GM21717 (cell line): ENCODE measurements around the gene RHEX.
"Not testable (repeated sequence)": the region's sequence is repeated elsewhere in the genome, so short reads cannot be mapped to it uniquely, and the experiment has no call there.

Experiments
- ATAC-seq: cut with Tn5 transposase; IDR thresholded peaks from one replicate; pipeline ENCODE4 v1.9.1; 2021; ENCODE audit warnings: mild to moderate bottlenecking, moderate library complexity; ENCODE audit not compliant: unreplicated experiment

RHEX gene

GRCh38 chr1:206058289-206058926, 5.4 kb downstream of the RHEX start:
- not testable (repeated sequence) for ATAC-seq

DNA sequence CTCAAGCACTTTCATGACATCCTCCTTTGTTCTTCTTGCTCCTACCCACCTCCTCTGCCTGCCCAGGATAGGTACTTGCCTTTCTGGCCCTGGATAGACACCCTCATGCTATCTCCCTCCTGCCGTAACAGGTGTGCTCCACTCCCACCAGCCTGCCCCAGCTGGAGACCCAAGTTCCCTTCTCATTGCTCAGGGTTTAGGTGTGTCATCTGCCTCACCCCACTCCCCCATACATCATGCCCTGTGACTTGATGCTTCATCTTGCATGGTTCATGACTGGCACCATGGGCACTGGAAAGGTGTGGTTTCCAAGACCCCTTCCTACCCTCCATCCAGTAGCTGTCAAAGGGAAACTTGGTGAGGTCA, 5.9 kb downstream of the RHEX start:
- no peak for ATAC-seq

GRCh38 chr1:206059355-206059915, 6.5 kb downstream of the RHEX start:
- ATAC-seq = no peak

- no peak for ATAC-seq
Observed at GRCh38 chr1:206060844-206061243, 7.9 kb downstream of the RHEX start.

- no peak for ATAC-seq
Observed at GRCh38 chr1:206062464-206062863, 9.5 kb downstream of the RHEX start.

GRCh38 chr1:206064001-206064400, 11.0 kb downstream of the RHEX start:
- ATAC-seq = not testable (repeated sequence)

DNA sequence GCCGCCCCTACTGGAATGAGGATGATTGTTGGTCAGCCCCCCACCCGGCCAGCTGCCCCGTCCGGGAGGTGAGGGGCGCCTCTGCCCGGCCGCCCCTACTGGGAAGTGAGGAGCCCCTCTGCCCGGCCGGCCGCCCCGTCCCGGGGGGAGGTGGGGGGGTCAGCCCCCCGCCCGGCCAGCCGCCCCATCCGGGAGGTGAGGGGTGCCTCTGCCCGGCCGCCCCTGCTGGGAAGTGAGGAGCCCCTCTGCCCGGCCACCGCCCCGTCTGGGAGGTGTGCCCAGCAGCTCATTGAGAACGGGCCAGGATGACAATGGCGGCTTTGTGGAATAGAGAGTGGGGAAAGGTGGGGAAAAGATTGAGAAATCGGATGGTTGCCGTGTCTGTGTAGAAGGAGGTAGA, 11.5 kb downstream of the RHEX start:
- ATAC-seq = not testable (repeated sequence)

DNA sequence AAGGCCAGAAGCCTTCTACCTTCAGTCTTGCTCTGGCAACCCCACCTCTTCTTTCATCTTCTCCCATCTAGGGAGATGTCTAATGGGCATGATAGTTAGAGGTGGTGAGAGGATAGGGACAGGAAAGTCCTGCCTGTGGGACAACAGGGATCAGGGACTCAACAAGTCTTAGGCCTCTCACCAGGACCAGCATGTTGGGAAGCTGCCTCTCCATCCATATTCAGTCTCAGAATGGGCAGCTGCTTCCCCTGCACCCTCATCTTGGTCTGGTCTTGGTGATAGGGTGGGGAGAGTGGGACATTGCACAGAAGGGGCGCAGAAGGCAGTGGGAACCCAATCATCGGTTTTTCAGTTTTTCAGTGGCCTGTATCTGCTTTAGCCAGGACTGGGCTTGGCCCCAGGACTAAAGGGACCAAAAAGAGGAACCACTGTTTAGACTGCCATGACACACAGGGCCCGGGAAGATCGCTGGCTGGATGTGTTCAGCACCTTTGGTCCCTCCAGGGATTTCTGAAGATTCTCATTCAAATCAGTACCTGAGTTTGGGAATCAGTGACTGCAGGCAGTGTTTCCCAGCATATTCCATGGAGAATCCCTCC, 12.7 kb downstream of the RHEX start:
- no peak for ATAC-seq

DNA sequence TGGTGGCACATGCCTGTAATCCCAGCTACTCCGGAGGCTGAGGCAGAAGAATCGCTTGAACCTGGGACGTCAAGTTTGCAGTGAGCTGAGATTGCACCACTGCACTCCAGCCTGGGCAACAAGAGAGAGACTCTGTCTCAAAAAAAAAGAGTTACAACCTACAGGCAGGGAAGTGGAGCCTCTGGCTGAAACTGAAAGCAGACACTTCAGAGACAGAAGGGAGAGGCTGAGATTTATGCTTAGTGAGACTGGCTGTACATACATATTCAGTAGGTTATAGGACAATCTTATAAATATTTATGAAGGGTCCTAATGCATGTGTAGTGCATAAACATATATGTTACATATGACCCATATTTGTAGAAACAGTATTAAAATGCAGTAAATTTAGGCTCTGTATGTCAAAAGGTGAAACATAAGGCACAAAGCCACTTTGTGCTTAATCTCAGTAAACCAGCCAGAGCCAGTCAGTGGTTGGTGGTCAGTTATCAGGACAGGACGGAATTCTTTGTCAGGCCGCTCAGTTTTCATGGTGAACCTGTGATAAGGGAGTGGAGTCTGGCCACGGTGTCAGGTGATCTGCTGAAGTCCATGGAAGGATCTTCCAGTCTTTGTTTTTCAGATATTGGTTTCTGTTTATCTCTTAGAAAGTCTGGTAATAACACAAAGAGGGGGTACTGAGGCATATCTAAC, 13.7 kb downstream of the RHEX start:
- ATAC-seq = peak; percentile 88

- ATAC-seq = no peak
Observed at GRCh38 chr1:206067486-206068227, 14.7 kb downstream of the RHEX start.

- no peak for ATAC-seq
Observed at GRCh38 chr1:206068314-206068713, 15.3 kb downstream of the RHEX start.

GRCh38 chr1:206070627-206071304, 17.8 kb downstream of the RHEX start:
- ATAC-seq = no peak

DNA sequence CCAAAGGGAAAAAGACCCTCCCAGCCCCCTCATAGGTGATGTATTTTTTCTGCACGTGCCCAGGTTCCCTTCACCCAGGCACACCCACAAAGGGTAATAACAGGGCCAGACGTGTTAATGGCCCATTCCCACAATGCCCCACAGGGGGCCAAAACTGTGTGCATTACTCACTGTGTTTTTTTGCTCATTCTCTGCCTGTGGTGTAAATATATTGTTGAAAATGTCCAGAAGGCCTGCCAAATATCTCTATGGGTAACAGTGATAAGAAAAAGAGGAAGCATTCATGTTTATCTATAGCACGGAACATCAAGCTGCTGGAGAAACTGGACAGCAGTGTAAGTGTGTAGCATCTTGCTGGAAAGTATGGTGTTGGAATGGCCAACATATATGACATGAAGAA, 21.9 kb downstream of the RHEX start:
- no peak for ATAC-seq

DNA sequence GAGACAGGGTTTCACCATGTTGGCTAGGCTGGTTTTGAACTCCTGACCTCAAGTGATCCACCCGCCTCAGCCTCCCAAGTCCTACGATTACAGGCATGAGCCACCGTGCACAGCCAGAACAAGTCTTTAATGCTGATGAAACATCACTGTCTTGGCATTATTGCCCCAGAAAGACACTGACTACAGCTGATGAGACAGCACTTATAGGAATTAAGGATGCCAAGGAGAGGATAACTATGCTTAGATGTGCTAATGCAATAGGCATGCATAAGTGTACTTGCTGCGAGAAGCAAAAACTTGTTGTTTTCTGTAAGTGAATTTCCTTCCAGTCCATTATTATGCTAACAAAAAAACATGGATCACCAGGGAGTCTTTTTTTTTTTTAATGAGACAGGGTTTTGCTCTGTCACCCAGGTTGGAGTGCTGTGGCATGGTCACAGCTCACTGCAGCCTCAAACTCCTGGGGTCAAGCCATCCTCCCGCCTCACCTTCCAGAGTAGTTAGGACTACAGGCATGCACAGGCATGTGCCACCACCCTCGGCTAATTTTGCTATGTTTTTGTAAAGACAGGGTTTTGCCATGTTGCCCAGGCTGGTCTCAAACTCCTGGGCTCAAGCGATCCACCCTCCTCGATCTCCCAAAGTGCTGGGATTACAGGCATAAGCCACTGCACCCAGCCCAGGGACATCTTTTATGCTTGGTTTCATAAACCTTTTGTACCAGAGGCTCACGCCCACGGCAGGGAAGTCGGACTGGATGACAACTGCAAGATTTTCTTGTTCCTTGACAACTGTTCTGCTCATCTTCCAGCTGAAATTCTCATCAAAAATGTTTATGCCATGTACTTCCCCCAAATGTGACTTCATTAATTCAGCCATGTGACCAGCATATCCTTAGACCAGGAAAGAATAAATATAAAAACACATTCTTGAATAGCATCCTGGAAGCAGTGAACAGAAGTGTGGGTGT, 23.1 kb downstream of the RHEX start:
- ATAC-seq = no peak

GRCh38 chr1:206079135-206079534, 26.2 kb downstream of the RHEX start:
- ATAC-seq = no peak

- ATAC-seq = no peak
Observed at GRCh38 chr1:206080026-206080820, 27.2 kb downstream of the RHEX start.

DNA sequence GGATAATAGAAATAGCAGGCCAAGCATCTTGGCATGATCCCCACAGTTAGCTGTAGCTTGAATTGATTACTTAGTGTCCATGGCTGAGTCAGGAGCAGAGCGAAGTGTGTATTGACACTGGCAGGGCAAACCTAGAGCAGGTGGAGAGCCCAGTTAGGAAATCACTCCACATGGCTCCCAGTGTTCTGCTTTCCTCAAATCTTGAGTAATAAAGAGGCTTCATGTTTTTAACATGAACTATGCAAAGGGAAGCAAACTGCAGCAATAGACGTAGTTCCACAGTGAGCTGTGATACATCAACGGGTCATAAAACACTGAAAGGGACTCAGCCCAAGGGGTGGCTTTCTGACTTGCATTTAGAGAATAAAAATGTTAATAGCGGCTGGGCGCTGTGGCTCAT, 28.9 kb downstream of the RHEX start:
- no peak for ATAC-seq

GRCh38 chr1:206082831-206083695, 30.1 kb downstream of the RHEX start:
- no peak for ATAC-seq
